ENCODE data around the gene AMPD2. TPM values are rescaled to one million over a fixed set of nuclear protein-coding genes. Genes with fewer than 3 reads are reported as not detected.

Gene AMPD2
- total and polyA plus RNA-seq, 8 donors, result 38.7 to 86.9 (median 49.0) TPM

- no peak for DNase-seq
- no peak overlapping the region for H3K4me3 ChIP-seq
- H3K4me1 ChIP-seq, result no peaks in the 10 kb centered on the region
- TF ChIP-seq CTCF (IDR thresholded peaks at IDR 0.05), result no peak
- no peak overlapping the region for H3K27ac ChIP-seq
- intact Hi-C loops (cut with DNase I), result no loop called here
- H3K9me3 ChIP-seq, result no peaks in the 10 kb centered on the region
- H3K27me3 ChIP-seq, result no peaks in the 10 kb centered on the region
- ATAC-seq, result no peak
- H3K36me3 ChIP-seq, result peaks cover 0 to 9% of the 10 kb centered on the region in 2 donors
These were observed 16.4 kb upstream of the AMPD2 start for GRCh38 chr1:109603229-109603628.

- no peak for ATAC-seq
These were observed 14.3 kb upstream of the AMPD2 start for GRCh38 chr1:109605381-109605780.

DNA sequence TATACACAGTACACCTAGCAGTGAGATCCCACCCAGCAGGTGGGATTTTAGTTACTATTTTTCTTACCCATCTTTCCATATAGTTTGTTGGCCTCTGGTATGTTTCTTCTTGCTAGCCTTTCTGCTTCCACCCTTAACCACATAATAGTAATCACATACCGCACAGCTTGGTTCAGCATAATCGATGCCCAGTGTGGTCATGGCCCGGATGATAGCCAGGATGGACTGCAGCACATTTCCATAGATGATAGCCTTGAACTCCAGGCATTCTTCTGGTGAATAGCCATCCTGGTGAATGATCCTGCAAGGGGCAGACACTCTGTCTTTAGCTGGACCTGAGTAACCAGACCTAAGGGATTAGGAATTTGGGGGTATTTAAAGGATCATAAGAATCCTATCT lies 9.8 kb upstream of the AMPD2 start:
- intact Hi-C loops (cut with DNase I), result no loop called here
- ATAC-seq, result no peak

More at GRCh38 chr1:109605381-109605780, 14.3 kb upstream of the AMPD2 start:
- no peaks in the 10 kb centered on the region for H3K36me3 ChIP-seq
- intact Hi-C loops (cut with DNase I), result no loop called here
- no peak for DNase-seq
- H3K4me1 ChIP-seq, result no peaks in the 10 kb centered on the region
- no peak overlapping the region for H3K27ac ChIP-seq
- TF ChIP-seq CTCF (IDR thresholded peaks at IDR 0.05), result no peak
- no peak overlapping the region for H3K4me3 ChIP-seq
- no peaks in the 10 kb centered on the region for H3K27me3 ChIP-seq
- no peaks in the 10 kb centered on the region for H3K9me3 ChIP-seq

GRCh38 chr1:109610609-109611307 lies 8.9 kb upstream of the AMPD2 start:
- no peaks in the 10 kb centered on the region for H3K36me3 ChIP-seq
- DNase-seq (no peak), ATAC-seq (no peak)
- no peak overlapping the region for H3K27ac ChIP-seq
- intact Hi-C loops (cut with DNase I), result no loop called here
- no peaks in the 10 kb centered on the region for H3K9me3 ChIP-seq
- H3K4me3 ChIP-seq, result no peak overlapping the region
- peaks cover 0 to 17% of the 10 kb centered on the region in 2 donors for H3K4me1 ChIP-seq
- no peaks in the 10 kb centered on the region for H3K27me3 ChIP-seq
- no peak for TF ChIP-seq CTCF (IDR thresholded peaks at IDR 0.05)

More for the DNA sequence above, 9.8 kb upstream of the AMPD2 start:
- no peak for TF ChIP-seq CTCF (IDR thresholded peaks at IDR 0.05)
- DNase-seq, result no peak
- Histone ChIP-seq H3K27me3 (no peaks in the 10 kb centered on the region), H3K36me3 (no peaks in the 10 kb centered on the region), H3K27ac (no peak overlapping the region), H3K4me3 (no peak overlapping the region), H3K9me3 (no peaks in the 10 kb centered on the region), H3K4me1 (peaks cover 0 to 8% of the 10 kb centered on the region in 2 donors)

DNA sequence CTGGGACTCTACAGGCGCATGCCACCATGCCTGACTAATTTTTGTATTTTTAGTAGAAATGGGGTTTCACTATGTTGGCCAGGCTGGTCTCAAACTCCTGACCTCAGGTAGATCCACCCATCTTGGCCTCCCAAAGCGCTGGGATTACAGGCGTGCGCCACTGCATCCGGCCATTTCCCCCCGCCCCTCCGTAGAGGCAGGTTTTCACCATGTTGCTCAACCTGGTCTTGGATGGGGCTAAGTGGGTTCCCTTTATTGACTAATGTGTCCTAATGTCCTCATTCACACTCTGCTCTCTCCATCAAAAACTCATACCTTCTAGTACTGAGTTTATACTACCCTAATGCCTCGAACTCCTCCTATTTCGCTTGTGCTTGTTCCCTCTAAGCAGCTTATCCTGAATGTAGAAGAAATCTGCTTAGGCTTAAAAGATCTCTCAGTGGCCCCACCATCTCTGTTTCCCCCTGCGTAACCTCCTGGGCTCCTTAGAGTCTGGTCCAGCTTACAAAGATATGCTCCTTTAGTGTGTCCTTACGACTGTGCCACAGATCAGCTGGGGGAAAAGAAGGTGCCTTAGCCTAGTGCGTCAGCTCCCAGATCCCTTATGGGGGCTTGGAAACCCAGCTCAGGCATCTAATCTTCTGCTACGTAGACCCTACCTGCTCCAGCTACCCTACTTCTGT lies 8.2 kb upstream of the AMPD2 start:
- H3K9me3 ChIP-seq, result no peaks in the 10 kb centered on the region
- DNase-seq, result no peak
- H3K4me1 ChIP-seq, result peaks cover 0 to 24% of the 10 kb centered on the region in 2 donors
- no peak for ATAC-seq
- TF ChIP-seq CTCF (IDR thresholded peaks at IDR 0.05), result no peak
- no peak overlapping the region for H3K4me3 ChIP-seq
- H3K36me3 ChIP-seq, result no peaks in the 10 kb centered on the region
- intact Hi-C loops (cut with DNase I), result no loop called here
- H3K27me3 ChIP-seq, result no peaks in the 10 kb centered on the region
- no peak overlapping the region for H3K27ac ChIP-seq

Measured in left lung (tissue), 10 donors.